SK-N-MC (cell line): ENCODE results near the gene MED22.

Experiments
- DNase-seq: peaks from one replicate; pipeline ENCODE4 v3.0.0-alpha.2; 2011; ENCODE audit warnings: low read depth, low spot score
- H3K27ac ChIP-seq: fragments of 200-600 bp; sonication (generic); 2 replicates; pipeline ENCODE4 v1.5.1; 2016; ENCODE audit warnings: mixed run types
- H3K36me3 ChIP-seq: fragments of 200-600 bp; sonication (generic); 2 replicates; pipeline ENCODE4 v1.6.1; 2017; ENCODE audit warnings: antibody characterized with exemption, low read length, mixed read lengths; ENCODE audit not compliant: insufficient read depth
- H3K4me3 ChIP-seq: fragments of 200-600 bp; sonication (generic); 2 replicates; pipeline ENCODE4 v1.5.1; 2016
- H3K9ac ChIP-seq: fragments of 200-600 bp; sonication (generic); 2 replicates; pipeline ENCODE4 v1.8.0; 2017; ENCODE audit warnings: mixed run types, mixed read lengths; ENCODE audit not compliant: insufficient read length
- H3K9me3 ChIP-seq: fragments of 200-600 bp; sonication (generic); 2 replicates; pipeline ENCODE4 v1.6.1; 2017; ENCODE audit warnings: low read depth, mild to moderate bottlenecking, antibody characterized with exemption, low read length, moderate library complexity, mixed read lengths
- EZH2 ChIP-seq: fragments of 200-600 bp; sonication (generic); IDR thresholded peaks from one replicate; pipeline ENCODE4 v1.6.1; 2017; ENCODE audit warnings: antibody characterized with exemption
- FOXP2 ChIP-seq: optimal IDR thresholded peaks from 2 replicates; pipeline ENCODE3; 2011; ENCODE audit warnings: mild to moderate bottlenecking, moderate library complexity; ENCODE audit not compliant: insufficient read depth; ENCODE audit errors: extremely low read length, control extremely low read depth
- POLR2AphosphoS5 ChIP-seq: IDR thresholded peaks from 2 replicates; pipeline ENCODE4 v1.6.1; 2012; ENCODE audit warnings: mild to moderate bottlenecking, low read depth, low read length, borderline replicate concordance

MED22 gene

DNA sequence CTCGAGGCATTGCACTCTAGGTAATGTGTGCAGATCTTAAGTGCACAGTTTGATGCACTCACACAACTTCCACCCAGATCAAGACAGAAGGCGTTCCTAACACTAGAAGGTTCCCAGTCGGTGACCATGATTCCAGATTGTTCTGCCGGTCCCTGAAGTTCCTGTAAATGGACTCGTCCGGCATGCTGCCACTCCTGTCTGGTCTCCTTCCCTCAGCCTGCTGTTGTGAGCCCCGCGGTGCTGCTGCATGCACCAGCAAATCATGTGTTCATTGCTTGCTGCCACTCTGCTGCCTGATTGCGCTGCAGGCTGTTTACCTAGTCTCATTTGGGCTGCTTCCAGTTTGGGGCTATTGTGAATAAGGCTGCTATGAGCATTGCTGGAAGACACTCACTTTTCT, 39.7 kb upstream of the MED22 start:
- DNase-seq = no peak
- TF ChIP-seq POLR2AphosphoS5 (no peak), EZH2 (no peak), FOXP2 (no peak)
- Histone ChIP-seq H3K4me3 (no peak overlapping the region), H3K9ac (no peak overlapping the region), H3K36me3 (no peaks in the 10 kb centered on the region), H3K27ac (no peak overlapping the region), H3K9me3 (no peaks in the 10 kb centered on the region)

DNA sequence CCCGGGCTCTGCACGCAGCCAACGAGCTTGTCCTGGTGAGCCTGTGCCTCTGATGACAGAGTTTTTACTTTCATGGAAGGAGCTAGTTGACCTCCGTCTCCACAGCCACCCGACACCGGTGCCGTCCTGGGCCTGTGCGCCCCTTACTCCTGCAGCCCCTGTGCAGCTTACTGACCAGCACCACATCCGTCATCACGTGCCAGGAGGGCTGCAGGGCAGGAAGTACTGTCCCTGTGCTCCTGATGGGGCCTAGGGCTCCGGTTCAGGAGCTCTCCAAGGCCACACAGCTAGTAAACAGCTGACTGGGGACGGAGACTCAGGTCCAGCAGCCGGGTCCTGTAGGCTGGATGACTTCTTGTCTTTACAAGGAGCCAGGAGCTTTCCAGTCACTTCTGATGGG, 38.4 kb upstream of the MED22 start:
- Histone ChIP-seq H3K36me3 (no peaks in the 10 kb centered on the region), H3K4me3 (no peak overlapping the region), H3K27ac (no peak overlapping the region), H3K9me3 (no peaks in the 10 kb centered on the region), H3K9ac (no peak overlapping the region)
- DNase-seq = no peak
- no peak for TF ChIP-seq POLR2AphosphoS5
- no peak for TF ChIP-seq FOXP2
- no peak for TF ChIP-seq EZH2

DNA sequence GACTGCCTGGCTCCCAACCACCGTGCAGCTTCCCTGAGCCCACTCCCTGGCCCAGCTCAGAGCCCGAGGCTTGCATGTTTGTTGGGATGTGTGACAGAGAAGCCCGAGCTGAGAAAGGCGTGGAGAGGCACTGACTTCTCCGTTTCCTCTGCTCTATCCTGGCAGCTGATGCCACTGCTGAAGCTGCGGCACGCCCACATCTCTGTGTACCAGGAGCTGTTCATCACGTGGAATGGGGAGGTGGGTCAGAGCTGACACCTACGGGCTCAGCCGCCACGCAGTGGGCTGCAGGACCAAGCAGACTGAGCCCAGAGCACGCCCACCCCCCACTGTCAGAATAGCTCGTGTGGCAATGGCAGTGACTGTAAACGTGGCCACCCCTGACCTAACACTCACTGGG, 37.5 kb upstream of the MED22 start:
- Histone ChIP-seq H3K9ac (no peak overlapping the region), H3K9me3 (no peaks in the 10 kb centered on the region), H3K36me3 (no peaks in the 10 kb centered on the region), H3K4me3 (no peak overlapping the region), H3K27ac (no peak overlapping the region)
- no peak for DNase-seq
- TF ChIP-seq POLR2AphosphoS5 (no peak), EZH2 (no peak), FOXP2 (no peak)

GRCh38 chr9:133384736-133385321, 36.9 kb upstream of the MED22 start:
- H3K27ac ChIP-seq = no peak overlapping the region
- H3K9ac ChIP-seq = no peak overlapping the region
- H3K9me3 ChIP-seq = no peaks in the 10 kb centered on the region
- no peak overlapping the region for H3K4me3 ChIP-seq
- H3K36me3 ChIP-seq = no peaks in the 10 kb centered on the region
- TF ChIP-seq EZH2 = no peak
- TF ChIP-seq POLR2AphosphoS5 = no peak
- no peak for TF ChIP-seq FOXP2
- DNase-seq = no peak

GRCh38 chr9:133383438-133383837, 35.5 kb upstream of the MED22 start:
- no peaks in the 10 kb centered on the region for H3K9me3 ChIP-seq
- no peak for DNase-seq
- TF ChIP-seq EZH2 (no peak), FOXP2 (no peak), POLR2AphosphoS5 (no peak)
- no peak overlapping the region for H3K4me3 ChIP-seq
- H3K9ac ChIP-seq = no peak overlapping the region
- no peak overlapping the region for H3K27ac ChIP-seq
- H3K36me3 ChIP-seq = no peaks in the 10 kb centered on the region

- no peaks in the 10 kb centered on the region for H3K9me3 ChIP-seq
- no peak overlapping the region for H3K27ac ChIP-seq
- no peak for TF ChIP-seq FOXP2
- no peak for TF ChIP-seq EZH2
- no peak for TF ChIP-seq POLR2AphosphoS5
- no peak for DNase-seq
- H3K9ac ChIP-seq = no peak overlapping the region
- no peaks in the 10 kb centered on the region for H3K36me3 ChIP-seq
- no peak overlapping the region for H3K4me3 ChIP-seq
These were observed 34.7 kb upstream of the MED22 start for GRCh38 chr9:133382507-133383141.

DNA sequence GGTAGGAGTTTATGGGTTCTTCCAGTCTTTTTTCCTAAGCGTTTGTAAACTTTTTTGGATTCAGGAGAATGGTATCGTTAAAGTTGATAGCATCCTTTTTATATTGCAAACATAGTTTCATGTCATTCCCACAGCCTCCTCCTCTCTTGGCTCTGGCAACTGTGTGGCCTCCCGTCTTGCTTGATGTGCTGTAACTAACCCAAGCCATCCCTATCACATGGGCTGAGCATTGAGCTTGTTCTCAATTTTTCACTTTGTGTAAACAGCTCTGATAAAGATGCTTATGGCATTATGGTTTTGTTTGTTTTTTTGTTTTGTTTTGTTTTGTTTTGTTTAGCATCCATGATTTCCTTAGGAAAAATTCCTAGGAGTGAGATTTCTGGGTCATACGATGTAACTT, 32.8 kb upstream of the MED22 start:
- no peaks in the 10 kb centered on the region for H3K9me3 ChIP-seq
- H3K36me3 ChIP-seq = no peaks in the 10 kb centered on the region
- H3K4me3 ChIP-seq = no peak overlapping the region
- TF ChIP-seq FOXP2 (no peak), EZH2 (no peak), POLR2AphosphoS5 (no peak)
- no peak overlapping the region for H3K27ac ChIP-seq
- no peak overlapping the region for H3K9ac ChIP-seq
- DNase-seq = no peak

DNA sequence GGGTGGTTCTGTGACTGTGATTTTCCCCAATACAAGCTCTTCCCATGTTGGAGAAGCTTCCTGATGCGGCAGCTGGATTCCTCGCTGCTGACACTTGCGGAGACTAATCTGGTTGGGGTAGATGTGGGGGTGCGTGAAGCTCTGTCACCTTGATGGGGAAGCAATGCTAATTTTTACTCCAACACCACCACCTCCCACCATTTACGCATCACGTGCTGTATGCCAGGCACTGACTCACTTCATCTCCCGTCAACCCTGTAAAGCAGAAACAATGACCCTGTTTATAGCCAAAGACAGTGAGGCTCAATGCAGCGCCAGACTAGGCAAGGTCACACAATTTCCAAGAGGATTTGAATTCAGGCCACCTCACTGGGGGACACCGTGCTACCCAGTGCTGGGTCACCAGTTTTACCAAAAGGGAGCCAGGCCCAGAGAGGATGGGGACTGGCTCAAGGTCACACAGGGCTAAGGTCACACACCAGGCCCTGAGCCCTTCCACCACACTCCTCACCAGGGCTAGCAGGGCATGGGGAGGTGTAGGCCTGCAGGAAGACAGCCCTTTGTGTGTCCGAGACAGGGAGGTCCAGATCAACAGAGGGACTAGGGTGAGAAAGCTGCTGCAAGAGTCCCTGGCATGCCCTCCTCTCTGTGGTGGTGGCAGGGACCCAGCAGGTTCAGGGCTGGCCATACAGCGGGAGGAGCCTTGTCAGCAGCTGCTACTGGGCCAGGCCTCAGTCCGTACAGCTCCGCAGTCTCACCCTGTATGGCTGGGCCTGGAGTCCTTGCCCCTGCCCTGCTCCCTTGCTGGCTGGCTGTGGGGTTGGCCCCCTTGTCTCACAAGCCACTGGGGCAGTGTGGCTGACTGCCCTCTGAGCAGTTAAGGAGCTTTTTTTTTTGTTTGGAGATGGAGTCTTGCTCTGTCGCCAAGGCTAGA, 31.5 kb upstream of the MED22 start:
- DNase-seq = no peak
- TF ChIP-seq POLR2AphosphoS5 = no peak
- no peak for TF ChIP-seq EZH2
- TF ChIP-seq FOXP2 = no peak
- no peak overlapping the region for H3K4me3 ChIP-seq

More for the DNA sequence above, 31.5 kb upstream of the MED22 start:
- Histone ChIP-seq H3K9ac (no peak overlapping the region), H3K27ac (no peak overlapping the region), H3K9me3 (no peaks in the 10 kb centered on the region), H3K36me3 (no peaks in the 10 kb centered on the region)
